ENCODE measurements around the gene EPHB2.

DNA sequence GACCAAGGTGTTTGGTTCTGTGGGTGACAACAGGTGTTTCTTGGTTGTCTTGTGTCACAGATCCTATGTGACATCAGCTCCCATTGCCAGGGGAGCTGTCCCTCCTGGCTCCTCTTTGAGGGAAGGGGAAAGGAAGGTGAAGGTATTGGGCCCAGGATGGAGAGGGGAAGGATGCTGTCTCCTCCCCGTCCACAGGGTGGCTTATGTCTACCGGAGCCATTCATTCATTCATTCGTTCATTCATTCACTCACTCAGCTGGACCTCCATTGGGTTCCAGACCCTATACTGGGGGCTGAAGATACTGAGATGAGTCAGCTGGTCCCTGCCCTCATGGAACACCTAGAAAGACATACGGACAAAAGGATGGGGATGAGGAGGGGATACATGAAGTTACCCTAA lies 38.9 kb downstream of the EPHB2 start:
- no peak for TF ChIP-seq CTCF (IDR thresholded peaks at IDR 0.05)
- TF ChIP-seq EP300 (IDR thresholded peaks at IDR 0.05), result no peak
